Body of pancreas (tissue), 4 donors: Measurements from ENCODE around the gene TMEM269.

Experiments used
- CTCF ChIP-seq, 7 experiments: fragments of 450-650 bp in 4 of 7; fragments of 200-600 bp in 3 of 7; sonication (generic) in 3 of 7; IDR thresholded peaks; one replicate each; pipeline ENCODE4 v1.5.1; 2016 to 2019; ENCODE audit warnings: antibody characterized with exemption in 7 of 7
- POLR2A ChIP-seq, 3 donors: fragments of 450-650 bp; IDR thresholded peaks; one replicate each; pipeline ENCODE4 v1.6.1; 2016; ENCODE audit warnings: antibody characterized with exemption in 3 of 3, mild to moderate bottlenecking in 2 of 3

- no peak for TF ChIP-seq CTCF (IDR thresholded peaks at IDR 0.05)
- TF ChIP-seq POLR2A (IDR thresholded peaks at IDR 0.05), result no peak
Observed at GRCh38 chr1:42837709-42838108, 52.9 kb downstream of the TMEM269 start.
